GM13976 (cell line): ENCODE measurements around the gene RTKN.
A peak's percentile ranks its signal among the peaks of the same experiment; 100 is the strongest.
"Not testable (repeated sequence)": the region's sequence is repeated elsewhere in the genome, so short reads cannot be mapped to it uniquely, and the experiment has no call there.

ENCODE experiments used
- DNase-seq: peaks from one replicate; pipeline ENCODE4 v3.0.0; 2012; ENCODE audit warnings: low spot score
- CTCF ChIP-seq: IDR thresholded peaks from 2 replicates; pipeline ENCODE4 v1.5.1; 2012; ENCODE audit warnings: borderline replicate concordance, mild to moderate bottlenecking; ENCODE audit not compliant: insufficient read depth; ENCODE audit errors: extremely low read depth, missing control alignments, control extremely low read depth
- in situ Hi-C: fragments of 300-500 bp; cut with MboI; formaldehyde crosslinking; loops from one replicate; pipeline ENCODE4 v1.12.0; 2022; ENCODE audit warnings: low sequenced_read_pairs, mixed read lengths, inconsistent platforms; ENCODE audit not compliant: unreplicated experiment

RTKN gene

GRCh38 chr2:74424139-74424992 is 17.4 kb downstream of the RTKN start:
- TF ChIP-seq CTCF, result no peak
- in situ Hi-C loops, result no loop called here
- no peak for DNase-seq

- in situ Hi-C loops, result no loop called here
- no peak for TF ChIP-seq CTCF
- no peak for DNase-seq
Measured at GRCh38 chr2:74423231-74424095, 18.3 kb downstream of the RTKN start.

GRCh38 chr2:74421221-74421870 is 20.4 kb downstream of the RTKN start, which contains the start of the genes C2orf81 and WDR54:
Gene C2orf81 (minus strand): TSS chr2:74421619. CDS start chr2:74421560, 59 bp downstream.
Gene WDR54 (plus strand): TSS chr2:74421730. CDS start chr2:74422154, 424 bp downstream.
- TF ChIP-seq CTCF, result no peak
- DNase-seq, result peak; percentile 99
- in situ Hi-C loops, result no loop called here

GRCh38 chr2:74420443-74421103 is 21.2 kb downstream of the RTKN start:
- DNase-seq, in situ Hi-C loops: not testable (repeated sequence)

GRCh38 chr2:74420006-74420405 is 21.7 kb downstream of the RTKN start:
- in situ Hi-C loops, result no loop called here
- TF ChIP-seq CTCF, result no peak
- no peak for DNase-seq

- DNase-seq, result no peak
- in situ Hi-C loops, result no loop called here
- TF ChIP-seq CTCF, result no peak
Measured at GRCh38 chr2:74419345-74419744, 22.4 kb downstream of the RTKN start.
